Cardiac fibroblast (primary cell): ENCODE results near the gene RGL2.
A peak's percentile ranks its signal among the peaks of the same experiment; 100 is the strongest.

Experiments
- DNase-seq, 2 donors: peaks; one replicate each; pipeline versions ENCODE4 v3.0.0 to v3.0.0-alpha.2; 2010; ENCODE audit warnings: low read depth in 2 of 2
- H3K4me3 ChIP-seq, 2 donors: replicated peaks in 1 of 2; 1 replicate in 1 of 2; 2 replicates in 1 of 2; pipeline ENCODE4 v1.5.1; 2011; ENCODE audit warnings: low read depth in 2 of 2, low read length in 2 of 2, mild to moderate bottlenecking in 2 of 2, moderate library complexity in 1 of 2
- CTCF ChIP-seq: IDR thresholded peaks from one replicate; pipeline ENCODE4 v1.5.1; 2011; ENCODE audit warnings: low read depth, mild to moderate bottlenecking, low read length, inconsistent platforms

RGL2 gene

GRCh38 chr6:33292996-33293682, 5.6 kb downstream of the RGL2 start:
- no peak for TF ChIP-seq CTCF
- H3K4me3 ChIP-seq = no peak overlapping the region
- no peak for DNase-seq

GRCh38 chr6:33290459-33290858, 8.3 kb downstream of the RGL2 start:
- TF ChIP-seq CTCF = no peak
- DNase-seq = no peak
- peak overlapping the region in 1 of 2 donors; percentile 90 for H3K4me3 ChIP-seq

- no peak for DNase-seq
- TF ChIP-seq CTCF = no peak
- peak overlapping the region; percentile 86 to 90 for H3K4me3 ChIP-seq
Observed at GRCh38 chr6:33289784-33290315, 8.9 kb downstream of the RGL2 start.

GRCh38 chr6:33288921-33289783, 9.6 kb downstream of the RGL2 start, which contains the start of the genes PFDN6 and WDR46:
Gene PFDN6, plus strand, starts transcription at chr6:33289601. Its CDS starts 256 bp downstream, at chr6:33289857.
Gene WDR46, minus strand, starts transcription at chr6:33289239. Its CDS starts 69 bp downstream, at chr6:33289170.
- TF ChIP-seq CTCF = no peak
- DNase-seq = peak; percentile 89 to 93

GRCh38 chr6:33288141-33288920, 10.4 kb downstream of the RGL2 start:
- H3K4me3 ChIP-seq = peak overlapping the region; percentile 86 to 90
- no peak for TF ChIP-seq CTCF
- no peak for DNase-seq

More at GRCh38 chr6:33288921-33289783, 9.6 kb downstream of the RGL2 start, which contains the start of the genes PFDN6 and WDR46:
- H3K4me3 ChIP-seq = peak within 1 kb of the TSS; percentile 86 to 90
